ENCODE data around the gene TMEM130. TPM values are rescaled to one million over a fixed set of nuclear protein-coding genes. Genes with fewer than 3 reads are reported as not detected.

The TMEM130 gene
- total and polyA plus RNA-seq, 9 donors, result 0.12 to 1.6 (median 0.73) TPM

DNA sequence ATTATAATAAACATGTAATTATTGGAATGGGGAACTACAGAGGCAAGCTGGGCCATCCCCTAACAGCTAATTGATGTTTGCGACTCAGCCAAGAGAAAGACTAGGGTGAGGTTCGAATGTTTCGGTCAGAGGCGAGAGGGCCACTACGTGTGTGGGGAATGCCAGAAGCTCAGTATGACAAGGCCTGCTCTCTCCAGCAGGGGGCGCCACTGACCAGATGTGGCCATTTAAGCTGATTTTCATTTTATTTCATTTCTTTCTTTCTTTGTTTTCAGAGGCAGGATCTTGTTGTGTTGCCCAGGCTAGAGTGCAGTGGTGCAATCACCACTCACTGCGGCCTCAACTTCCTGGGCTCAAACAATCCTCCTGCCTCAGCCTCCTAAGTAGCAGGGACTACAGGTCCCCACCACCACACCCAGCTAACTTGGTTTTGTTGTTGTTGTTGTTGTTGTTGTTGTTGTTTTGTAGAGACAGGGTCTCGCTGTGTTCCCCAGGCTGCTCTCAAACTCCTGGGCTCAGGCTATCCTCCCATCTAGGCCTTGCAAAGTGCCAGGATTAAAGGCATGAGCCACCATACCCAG is 38.1 kb downstream of the TMEM130 start:
- H3K27me3 ChIP-seq, result no peaks in the 10 kb centered on the region
- intact Hi-C loops (cut with DNase I), result no loop called here
- no peaks in the 10 kb centered on the region for H3K4me1 ChIP-seq (ENCODE audit: insufficient read depth)
- WGBS, 3 donors, result 78 to 82% (median 80%) methylated on average over 8 of the region's 8 CpGs
- TF ChIP-seq EP300 (IDR thresholded peaks at IDR 0.05) (no peak), POLR2A (IDR thresholded peaks at IDR 0.05) (no peak)
- TF ChIP-seq, protein P1, sequence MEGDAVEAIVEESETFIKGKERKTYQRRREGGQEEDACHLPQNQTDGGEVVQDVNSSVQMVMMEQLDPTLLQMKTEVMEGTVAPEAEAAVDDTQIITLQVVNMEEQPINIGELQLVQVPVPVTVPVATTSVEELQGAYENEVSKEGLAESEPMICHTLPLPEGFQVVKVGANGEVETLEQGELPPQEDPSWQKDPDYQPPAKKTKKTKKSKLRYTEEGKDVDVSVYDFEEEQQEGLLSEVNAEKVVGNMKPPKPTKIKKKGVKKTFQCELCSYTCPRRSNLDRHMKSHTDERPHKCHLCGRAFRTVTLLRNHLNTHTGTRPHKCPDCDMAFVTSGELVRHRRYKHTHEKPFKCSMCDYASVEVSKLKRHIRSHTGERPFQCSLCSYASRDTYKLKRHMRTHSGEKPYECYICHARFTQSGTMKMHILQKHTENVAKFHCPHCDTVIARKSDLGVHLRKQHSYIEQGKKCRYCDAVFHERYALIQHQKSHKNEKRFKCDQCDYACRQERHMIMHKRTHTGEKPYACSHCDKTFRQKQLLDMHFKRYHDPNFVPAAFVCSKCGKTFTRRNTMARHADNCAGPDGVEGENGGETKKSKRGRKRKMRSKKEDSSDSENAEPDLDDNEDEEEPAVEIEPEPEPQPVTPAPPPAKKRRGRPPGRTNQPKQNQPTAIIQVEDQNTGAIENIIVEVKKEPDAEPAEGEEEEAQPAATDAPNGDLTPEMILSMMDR (IDR thresholded peaks at IDR 0.05), result no peak
- no peak for DNase-seq
- no peak overlapping the region for H3K4me3 ChIP-seq
- no peak overlapping the region for H3K27ac ChIP-seq
- no peaks in the 10 kb centered on the region for H3K9me3 ChIP-seq
- H3K36me3 ChIP-seq, result no peaks in the 10 kb centered on the region

DNA sequence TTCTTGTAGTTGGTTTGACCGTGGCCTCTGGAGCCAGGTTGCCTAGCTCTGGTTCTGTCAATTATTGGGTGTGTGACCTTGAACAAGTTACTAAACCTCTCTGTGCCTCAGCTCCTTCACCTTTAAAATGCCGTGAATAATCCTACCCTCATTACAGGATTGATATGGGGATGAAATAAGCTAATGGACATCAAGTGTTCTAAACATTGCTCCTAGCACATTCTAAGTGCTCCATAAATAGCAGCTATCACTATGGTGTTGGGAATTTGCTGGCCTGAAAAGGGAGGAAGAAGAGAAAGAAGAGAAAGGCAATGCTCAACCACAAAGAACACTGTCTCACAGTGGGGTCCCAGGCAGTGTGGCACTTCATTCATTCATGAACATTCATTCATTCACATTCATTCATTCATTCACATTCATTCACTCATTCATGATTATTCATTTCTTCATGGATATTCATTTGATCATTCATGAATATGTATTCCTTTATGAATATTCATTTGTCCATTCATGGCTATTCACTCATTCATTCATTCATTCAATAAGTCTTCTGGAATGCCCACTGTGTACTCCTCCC is 38.8 kb downstream of the TMEM130 start:
- intact Hi-C loops (cut with DNase I), result no loop called here
- H3K4me1 ChIP-seq (ENCODE audit: insufficient read depth), result no peaks in the 10 kb centered on the region
- no peak for DNase-seq
- no peak overlapping the region for H3K27ac ChIP-seq
- TF ChIP-seq, protein P1 (IDR thresholded peaks at IDR 0.05), result no peak
- TF ChIP-seq POLR2A (IDR thresholded peaks at IDR 0.05), result no peak
- no peak for TF ChIP-seq EP300 (IDR thresholded peaks at IDR 0.05)
- H3K9me3 ChIP-seq, result no peaks in the 10 kb centered on the region
- H3K27me3 ChIP-seq, result no peaks in the 10 kb centered on the region
- 37 to 53% (median 53%) methylated on average over 2 of the region's 2 CpGs for WGBS, 3 donors
- no peaks in the 10 kb centered on the region for H3K36me3 ChIP-seq
- no peak overlapping the region for H3K4me3 ChIP-seq

DNA sequence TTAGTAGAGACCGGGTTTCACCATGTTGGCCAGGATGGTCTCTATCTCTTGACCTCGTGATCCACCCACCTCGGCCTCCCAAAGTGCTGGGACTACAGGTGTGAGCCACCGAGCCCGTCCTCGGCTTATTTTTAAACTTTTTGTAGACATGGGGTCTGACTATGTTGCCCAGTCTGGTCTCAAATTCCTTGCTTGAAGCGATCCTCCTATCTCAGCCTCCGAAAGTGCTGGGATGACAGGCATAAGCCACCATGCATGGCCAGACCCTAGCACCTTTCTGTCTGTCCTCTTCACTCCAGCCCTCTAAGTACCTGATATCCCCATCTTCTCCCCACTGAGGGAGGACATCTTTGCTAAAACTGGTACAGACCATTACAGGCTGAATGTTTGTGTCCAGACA is 41.4 kb downstream of the TMEM130 start:
- Histone ChIP-seq H3K4me1 (ENCODE audit: insufficient read depth) (no peaks in the 10 kb centered on the region), H3K36me3 (no peaks in the 10 kb centered on the region), H3K4me3 (no peak overlapping the region), H3K9me3 (no peaks in the 10 kb centered on the region), H3K27me3 (no peaks in the 10 kb centered on the region), H3K27ac (no peak overlapping the region)
- intact Hi-C loops (cut with DNase I), result no loop called here
- 92 to 93% (median 92%) methylated on average over 8 of the region's 8 CpGs for WGBS, 3 donors
- no peak for DNase-seq
- TF ChIP-seq EP300 (IDR thresholded peaks at IDR 0.05) (no peak), POLR2A (IDR thresholded peaks at IDR 0.05) (no peak)
- TF ChIP-seq, protein P1 (IDR thresholded peaks at IDR 0.05), result no peak

DNA sequence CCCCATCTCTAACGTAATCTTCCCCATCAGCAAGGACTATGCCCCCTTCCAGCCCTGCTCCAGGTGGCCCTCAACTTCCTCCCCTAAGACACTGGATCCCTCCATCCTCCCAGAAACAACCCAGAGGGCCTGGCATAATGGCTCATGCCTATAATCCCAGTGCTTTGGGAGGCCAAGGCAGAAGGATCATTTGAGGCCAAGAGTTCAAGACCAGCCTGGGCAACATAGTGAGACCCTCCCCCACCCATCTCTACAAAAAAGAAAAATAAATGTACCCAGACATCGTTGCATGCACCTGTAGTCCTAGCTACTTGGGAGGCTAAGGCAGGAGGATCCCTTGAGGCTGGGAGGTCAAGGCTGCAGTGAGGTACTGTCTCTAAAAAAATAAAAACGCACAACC is 42.6 kb downstream of the TMEM130 start:
- Histone ChIP-seq H3K27me3 (no peaks in the 10 kb centered on the region), H3K9me3 (no peaks in the 10 kb centered on the region), H3K27ac (no peak overlapping the region), H3K4me1 (ENCODE audit: insufficient read depth) (no peaks in the 10 kb centered on the region), H3K4me3 (no peak overlapping the region), H3K36me3 (no peaks in the 10 kb centered on the region)
- no peak for DNase-seq
- intact Hi-C loops (cut with DNase I), result no loop called here
- WGBS, 3 donors, result 53 to 59% (median 56%) methylated on average over 3 of the region's 3 CpGs
- TF ChIP-seq, protein P1 (IDR thresholded peaks at IDR 0.05), result no peak
- TF ChIP-seq POLR2A (IDR thresholded peaks at IDR 0.05) (no peak), EP300 (IDR thresholded peaks at IDR 0.05) (no peak)
